HepG2 (cell line): ENCODE measurements around the gene SGCE. TPM values are rescaled to one million over a fixed set of nuclear protein-coding genes. Genes with fewer than 3 reads are reported as not detected.

Source experiments
- CBX2 ChIP-seq, 2 experiments: fragments of 200-600 bp in 1 of 2; sonication (generic); formaldehyde crosslinking in 1 of 2; IDR thresholded peaks; 2 replicates each; pipeline versions ENCODE4 v1.7.0 to v1.8.1; 2018 to 2022; ENCODE audit warnings: low read depth in 2 of 2, low read length in 1 of 2, mild to moderate bottlenecking in 1 of 2, missing genetic modification reagents in 1 of 2
- FLYWCH1 ChIP-seq: sonication (generic); formaldehyde crosslinking; IDR thresholded peaks from 2 replicates; pipeline ENCODE4 v1.8.1; 2023; ENCODE audit warnings: mild to moderate bottlenecking, missing genetic modification reagents
- FOXC1 ChIP-seq: sonication (generic); formaldehyde crosslinking; IDR thresholded peaks from 2 replicates; pipeline ENCODE4 v1.8.0; 2022; ENCODE audit warnings: mild to moderate bottlenecking, missing genetic modification reagents, borderline replicate concordance
- GZF1 ChIP-seq: sonication (generic); formaldehyde crosslinking; IDR thresholded peaks from 2 replicates; pipeline ENCODE4 v1.5.1; 2020; ENCODE audit warnings: mild to moderate bottlenecking, missing genetic modification reagents
- HIVEP1 ChIP-seq: sonication (generic); formaldehyde crosslinking; IDR thresholded peaks from 2 replicates; pipeline ENCODE4 v1.4.0; 2020; ENCODE audit warnings: mild to moderate bottlenecking, missing genetic modification reagents
- HNRNPUL1 ChIP-seq: fragments of 200-400 bp; formaldehyde crosslinking; IDR thresholded peaks from 2 replicates; pipeline ENCODE4 v1.6.1; 2017; ENCODE audit warnings: low read depth, mild to moderate bottlenecking, low read length, moderate library complexity
- IKZF4 ChIP-seq: sonication (generic); formaldehyde crosslinking; IDR thresholded peaks from 2 replicates; pipeline ENCODE4 v1.5.1; 2020; ENCODE audit warnings: borderline replicate concordance, mild to moderate bottlenecking, low read depth, missing genetic modification reagents; ENCODE audit errors: not compliant biosample characterization
- IRF2 ChIP-seq: IDR thresholded peaks from 2 replicates; pipeline ENCODE4 v1.6.1; 2018; ENCODE audit warnings: missing genetic modification reagents, missing compliant biosample characterization
- KLF13 ChIP-seq: sonication (generic); formaldehyde crosslinking; IDR thresholded peaks from 2 replicates; pipeline ENCODE4 v1.4.0; 2020; ENCODE audit warnings: mild to moderate bottlenecking, missing genetic modification reagents
- MAX ChIP-seq: IDR thresholded peaks from 2 replicates; pipeline ENCODE4 v1.6.1; 2012; ENCODE audit warnings: inconsistent platforms
- MEIS1 ChIP-seq: sonication (generic); formaldehyde crosslinking; IDR thresholded peaks from 2 replicates; pipeline ENCODE4 v1.9.0; 2021; ENCODE audit warnings: mild to moderate bottlenecking, missing genetic modification reagents, moderate library complexity, borderline replicate concordance
- MXD1 ChIP-seq: sonication (generic); formaldehyde crosslinking; IDR thresholded peaks from 2 replicates; pipeline ENCODE4 v1.4.0; 2020; ENCODE audit warnings: mild to moderate bottlenecking, missing genetic modification reagents
- SALL2 ChIP-seq: sonication (generic); formaldehyde crosslinking; IDR thresholded peaks from 2 replicates; pipeline ENCODE4 v1.8.1; 2023; ENCODE audit warnings: mild to moderate bottlenecking, missing genetic modification reagents, inconsistent platforms
- SMAD3 ChIP-seq: sonication (generic); formaldehyde crosslinking; IDR thresholded peaks from 2 replicates; pipeline ENCODE4 v1.4.0; 2020; ENCODE audit warnings: missing genetic modification reagents
- SNAPC4 ChIP-seq: sonication (generic); formaldehyde crosslinking; IDR thresholded peaks from 2 replicates; pipeline ENCODE4 v1.4.0; 2020; ENCODE audit warnings: mild to moderate bottlenecking, missing genetic modification reagents
- YEATS4 ChIP-seq: sonication (generic); formaldehyde crosslinking; IDR thresholded peaks from 2 replicates; pipeline ENCODE4 v1.4.0; 2020; ENCODE audit warnings: missing genetic modification reagents, borderline replicate concordance
- ZBTB8A ChIP-seq: sonication (generic); formaldehyde crosslinking; IDR thresholded peaks from 2 replicates; pipeline ENCODE4 v1.4.0; 2020; ENCODE audit warnings: mild to moderate bottlenecking, low read depth, missing genetic modification reagents, borderline replicate concordance
- ZFY ChIP-seq: sonication (generic); formaldehyde crosslinking; IDR thresholded peaks from 2 replicates; pipeline ENCODE4 v1.4.0; 2020; ENCODE audit warnings: missing genetic modification reagents
- ZGPAT ChIP-seq: IDR thresholded peaks from 2 replicates; pipeline ENCODE4 v1.6.1; 2016; ENCODE audit warnings: mild to moderate bottlenecking
- ZNF225 ChIP-seq: sonication (generic); formaldehyde crosslinking; IDR thresholded peaks from 2 replicates; pipeline ENCODE4 v1.4.0; 2020; ENCODE audit warnings: mild to moderate bottlenecking, missing genetic modification reagents
- ZNF354B ChIP-seq: sonication (generic); formaldehyde crosslinking; IDR thresholded peaks from 2 replicates; pipeline ENCODE4 v1.8.0; 2022; ENCODE audit warnings: mild to moderate bottlenecking, missing genetic modification reagents
- ZNF720 ChIP-seq: sonication (generic); formaldehyde crosslinking; IDR thresholded peaks from 2 replicates; pipeline ENCODE4 v1.4.0; 2020; ENCODE audit warnings: missing genetic modification reagents
- ZNF883 ChIP-seq: sonication (generic); formaldehyde crosslinking; IDR thresholded peaks from 2 replicates; pipeline ENCODE4 v1.5.1; 2020; ENCODE audit warnings: mild to moderate bottlenecking, missing genetic modification reagents; ENCODE audit errors: not compliant biosample characterization
- polyA plus RNA-seq, 8 experiments: library from polyadenylated mRNA; depleted of rRNA in 3 of 8; stranded (reverse) in 7 of 8; unstranded in 1 of 8; fragments of >200 nt; fragmentation: Illumina TruSeq in 4 of 8; extraction: Trizol in 4 of 8; gene quantifications; 2 replicates each; pipeline versions ENCODE4 v1.2.1 to v1.2.3, GENCODE V29; 2011 to 2016; ENCODE audit warnings: low read depth in 4 of 8, missing spikeins in 1 of 8, mixed read lengths in 1 of 8; ENCODE audit not compliant: insufficient read depth in 1 of 8
- total RNA-seq, 5 experiments: library from RNA; depleted of rRNA; stranded (reverse); fragments of >200 nt; fragmentation: Illumina TruSeq; extraction: Trizol; gene quantifications; 2 replicates each; pipeline ENCODE4 v1.2.3, GENCODE V29; 2016; ENCODE audit warnings: low read depth in 1 of 5

The SGCE gene
- total and polyA plus RNA-seq, 2 of the 13 experiments (the other 11 are each of a cell fraction or from before 2014, with no cell fraction given) = 52.3 to 71.1 TPM

- TF ChIP-seq ZNF354B (CRISPR knock-in tag) (no peak), CBX2 (IDR thresholded peaks at IDR 0.05; ENCODE audit: low read depth, low read length) (no peak), CBX2 (CRISPR knock-in tag; IDR thresholded peaks at IDR 0.05; ENCODE audit: low read depth) (no peak), YEATS4 (no peak), ZFY (CRISPR knock-in tag) (peak; percentile 49; the same call in 1 of the 2 replicates), ZNF225 (CRISPR knock-in tag) (no peak), FOXC1 (CRISPR knock-in tag) (no peak), KLF13 (CRISPR knock-in tag) (no peak), IKZF4 (CRISPR knock-in tag) (no peak), SMAD3 (CRISPR knock-in tag) (no peak), HIVEP1 (no peak), ZNF720 (no peak), ZNF883 (CRISPR knock-in tag) (no peak), MAX (0 out of 2 replicates have a peak, but pooled peaks have one; percentile 27), MXD1 (CRISPR knock-in tag) (no peak), ZGPAT (CRISPR knock-in tag) (no peak; the same call in 1 of the 2 replicates), HNRNPUL1 (no peak), IRF2 (CRISPR knock-in tag) (peak; percentile 41; the same call in 1 of the 2 replicates), GZF1 (CRISPR knock-in tag) (no peak), ZBTB8A (CRISPR knock-in tag) (no peak), MEIS1 (CRISPR knock-in tag) (no peak), SNAPC4 (no peak), SALL2 (no peak), FLYWCH1 (CRISPR knock-in tag) (no peak)
These were observed 2.1 kb upstream of the SGCE start (continued) for GRCh38 chr7:94657771-94658693.
